Nucleus accumbens (tissue), 56 donors: ENCODE measurements around the gene MPZL3.

Experiments
- DNase-seq, 56 donors: peaks; one replicate each; lab custom pipeline; 2025; lab: John Stamatoyannopoulos, UW

MPZL3 gene

GRCh38 chr11:118251858-118252652, at the start of gene MPZL3:
Gene MPZL3 (minus strand): TSS chr11:118252365. CDS start chr11:118252294, 71 bp downstream.
- DNase-seq = peak in 49 of 56 donors; percentile 4 to 83 (median 48)

- no peak for DNase-seq
These were observed 49.5 kb upstream of the MPZL3 start for GRCh38 chr11:118301600-118302195.

- DNase-seq = peak in 1 of 56 donors; percentile 7
These were observed 43.8 kb upstream of the MPZL3 start for GRCh38 chr11:118295815-118296454.

- no peak for DNase-seq
These were observed 43.0 kb upstream of the MPZL3 start for GRCh38 chr11:118295199-118295598.

- DNase-seq = no peak
These were observed 41.9 kb upstream of the MPZL3 start for GRCh38 chr11:118294053-118294452.

- no peak for DNase-seq
These were observed 39.4 kb upstream of the MPZL3 start for GRCh38 chr11:118291477-118292135.

GRCh38 chr11:118290923-118291322, 38.8 kb upstream of the MPZL3 start:
- peak in 2 of 56 donors; percentile 6 to 12 for DNase-seq

GRCh38 chr11:118289401-118289800, 37.2 kb upstream of the MPZL3 start:
- DNase-seq = no peak

GRCh38 chr11:118287006-118287405, 34.8 kb upstream of the MPZL3 start:
- no peak for DNase-seq

GRCh38 chr11:118286545-118286944, 34.4 kb upstream of the MPZL3 start:
- DNase-seq = no peak

- no peak for DNase-seq
These were observed 31.7 kb upstream of the MPZL3 start for GRCh38 chr11:118283756-118284350.

- no peak for DNase-seq
These were observed 31.0 kb upstream of the MPZL3 start for GRCh38 chr11:118283037-118283636.

GRCh38 chr11:118282606-118283005, 30.4 kb upstream of the MPZL3 start:
- no peak for DNase-seq

GRCh38 chr11:118281284-118281683, 29.1 kb upstream of the MPZL3 start:
- no peak for DNase-seq

GRCh38 chr11:118277312-118277711, 25.1 kb upstream of the MPZL3 start:
- no peak for DNase-seq

- no peak for DNase-seq
These were observed 24.3 kb upstream of the MPZL3 start for GRCh38 chr11:118276422-118276821.

- no peak for DNase-seq
These were observed 23.0 kb upstream of the MPZL3 start for GRCh38 chr11:118275176-118275575.

GRCh38 chr11:118274186-118274585, 22.0 kb upstream of the MPZL3 start:
- DNase-seq = no peak

- no peak for DNase-seq
These were observed 19.8 kb upstream of the MPZL3 start for GRCh38 chr11:118272001-118272400.

- no peak for DNase-seq
These were observed 15.3 kb upstream of the MPZL3 start for GRCh38 chr11:118267486-118267885.
